Right forelimb (tissue), 1 donor: Measurements from ENCODE around the gene DCTN1.
A peak's percentile ranks its signal among the peaks of the same experiment; 100 is the strongest.
"Not testable (repeated sequence)": the region's sequence is repeated elsewhere in the genome, so short reads cannot be mapped to it uniquely, and the experiment has no call there.

Source experiments
- DNase-seq: peaks from one replicate; pipeline ENCODE4 v3.0.0-alpha.2; 2018

DCTN1 gene

DNA sequence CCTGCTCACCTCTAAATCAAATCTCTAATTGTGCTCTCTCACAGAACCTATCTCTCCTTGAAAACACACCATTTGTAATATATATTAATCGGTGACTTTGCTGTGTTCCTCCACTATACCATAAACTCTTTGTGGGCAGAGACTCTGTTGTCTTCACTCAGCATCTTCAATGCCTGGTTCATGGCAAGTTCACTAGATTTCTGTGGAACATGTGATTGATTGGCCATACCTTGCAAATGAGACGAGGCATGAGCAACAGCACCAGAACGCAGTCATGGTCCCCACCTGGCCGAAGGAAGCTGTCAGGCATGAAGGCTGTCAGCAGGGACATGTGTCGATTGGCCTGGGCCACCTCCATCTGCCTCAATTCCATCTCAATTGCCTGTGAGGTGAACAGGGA is 11.6 kb downstream of the DCTN1 start:
- DNase-seq: no peak

DNA sequence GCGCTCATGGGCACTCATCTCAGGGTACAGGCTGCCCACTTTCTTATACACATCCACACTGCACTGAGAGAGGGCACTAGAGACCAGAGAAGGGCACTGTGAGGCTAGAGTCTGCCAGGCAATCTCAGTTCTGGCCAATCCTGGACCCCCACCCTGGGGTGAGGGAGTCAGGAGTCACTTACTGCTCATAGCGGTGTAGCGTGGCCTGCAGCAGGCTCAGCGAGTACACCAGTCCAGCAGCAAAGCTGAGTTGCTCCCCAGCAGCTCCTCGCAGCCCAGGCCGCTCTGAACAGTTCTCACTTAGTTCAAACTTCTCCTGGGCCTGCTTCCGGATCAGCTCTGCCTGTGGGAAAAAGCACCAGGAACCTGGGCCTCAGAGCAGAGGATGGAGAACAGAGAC is 12.3 kb downstream of the DCTN1 start:
- no peak for DNase-seq

DNA sequence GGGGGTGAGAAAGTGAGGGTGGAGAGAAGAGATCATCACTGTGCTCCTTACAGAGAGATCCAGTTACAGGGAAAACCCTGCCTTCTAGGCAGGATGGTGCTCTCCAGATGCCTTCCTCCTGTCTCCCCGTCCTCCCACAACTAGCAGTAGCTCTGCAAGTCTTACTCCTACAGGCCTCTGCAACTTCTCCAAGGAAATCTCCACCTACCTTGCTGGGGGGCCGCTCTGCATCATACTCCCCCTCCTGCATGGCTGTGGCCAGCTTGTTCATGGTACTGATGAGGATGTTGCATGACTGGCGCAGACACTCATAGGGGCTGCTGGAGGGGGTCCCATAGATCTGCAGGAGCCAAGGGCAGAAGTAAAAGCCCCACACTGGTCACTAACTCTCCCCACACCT is 14.1 kb downstream of the DCTN1 start:
- no peak for DNase-seq

DNA sequence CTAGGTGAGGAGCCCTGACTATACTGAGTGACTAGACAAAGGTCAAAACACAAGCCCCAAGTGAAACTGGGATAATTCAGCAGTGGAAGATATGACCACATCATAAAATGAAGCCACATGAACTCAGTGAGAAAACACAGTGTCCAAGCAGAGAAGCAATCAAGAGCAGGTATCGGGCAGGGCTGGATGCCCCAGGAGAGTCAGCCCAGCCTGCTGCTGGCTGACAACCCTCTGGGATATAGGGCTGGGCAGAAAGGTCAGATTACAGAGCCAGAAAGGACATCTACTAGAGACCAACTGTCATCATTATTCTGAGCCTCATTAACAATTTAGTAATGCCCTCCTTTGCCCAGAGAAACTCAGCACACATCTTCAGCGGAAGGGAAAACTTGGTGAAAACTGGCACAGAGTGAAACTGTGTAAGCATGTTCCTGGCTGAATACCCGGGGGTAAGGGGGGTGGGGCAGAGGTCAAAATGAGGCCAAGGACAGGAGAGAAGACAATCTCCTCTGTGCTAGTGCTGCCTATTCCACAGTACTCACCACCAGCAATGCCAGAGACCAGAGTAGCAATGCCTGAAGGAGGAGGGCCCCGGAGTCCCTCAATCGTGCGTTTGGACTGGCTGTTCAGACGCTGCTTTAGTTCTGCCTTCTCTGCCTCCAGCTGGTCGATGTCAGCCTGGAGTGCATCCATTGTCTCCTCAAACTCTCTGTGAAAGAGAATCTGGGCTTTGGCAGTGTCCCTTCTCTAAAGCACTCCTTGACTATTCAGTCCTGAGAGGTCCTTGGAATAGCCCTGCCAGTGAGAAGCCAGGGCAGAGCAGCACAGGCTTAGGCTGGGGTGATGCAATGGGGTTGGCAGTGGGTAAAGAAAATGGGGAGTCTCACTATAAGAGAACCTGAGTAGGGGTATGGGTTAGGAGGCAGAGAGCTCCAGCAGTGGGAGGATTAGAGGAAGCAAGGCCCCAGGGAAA is 15.3 kb downstream of the DCTN1 start:
- DNase-seq: peak; percentile 11

DNA sequence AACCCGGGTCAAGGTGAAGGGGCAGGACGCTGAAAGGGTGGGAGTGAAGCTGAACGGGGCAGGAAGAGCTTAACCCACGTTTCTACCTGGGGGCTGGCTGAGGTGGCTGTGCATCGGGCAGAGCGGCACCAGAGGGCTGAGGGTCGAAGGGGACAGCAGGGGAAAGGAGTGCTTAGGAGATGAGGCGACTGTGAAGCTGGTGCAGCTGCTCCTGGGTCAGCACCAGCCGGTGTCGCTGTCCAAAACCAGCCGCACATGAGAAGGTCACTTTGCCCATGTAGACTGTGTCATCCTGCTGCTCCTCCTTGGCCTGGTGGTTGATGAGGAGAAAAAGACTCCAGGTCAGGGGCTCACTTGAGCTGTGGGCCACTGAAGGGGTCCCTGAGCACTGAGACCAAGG is 18.8 kb downstream of the DCTN1 start:
- no peak for DNase-seq

DNA sequence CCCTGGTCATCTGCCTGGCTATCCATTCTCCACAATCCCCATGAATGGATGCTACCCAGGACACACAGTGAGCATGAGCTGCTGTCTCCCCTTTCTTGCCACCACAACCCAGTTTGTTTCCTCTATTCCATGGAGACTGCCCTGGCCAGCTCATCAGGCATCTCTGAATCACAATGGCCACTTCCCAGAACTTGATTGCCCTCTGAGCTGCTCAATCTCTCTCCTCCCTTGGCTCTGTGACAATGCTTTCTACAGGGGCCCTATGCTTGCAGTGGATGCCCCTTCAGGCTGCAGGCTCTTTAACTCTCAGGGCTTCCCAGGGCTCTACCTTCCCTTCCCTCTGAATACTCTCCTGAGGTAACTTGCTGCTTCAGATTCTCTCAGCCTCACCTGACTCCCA is 22.5 kb downstream of the DCTN1 start:
- DNase-seq: peak; percentile 29

- no peak for DNase-seq
Measured at GRCh38 chr2:74349889-74350288, 30.2 kb downstream of the DCTN1 start.

- DNase-seq: no peak
Measured at GRCh38 chr2:74347742-74348141, 32.4 kb downstream of the DCTN1 start.

- no peak for DNase-seq
Measured at GRCh38 chr2:74347303-74347702, 32.8 kb downstream of the DCTN1 start.

DNA sequence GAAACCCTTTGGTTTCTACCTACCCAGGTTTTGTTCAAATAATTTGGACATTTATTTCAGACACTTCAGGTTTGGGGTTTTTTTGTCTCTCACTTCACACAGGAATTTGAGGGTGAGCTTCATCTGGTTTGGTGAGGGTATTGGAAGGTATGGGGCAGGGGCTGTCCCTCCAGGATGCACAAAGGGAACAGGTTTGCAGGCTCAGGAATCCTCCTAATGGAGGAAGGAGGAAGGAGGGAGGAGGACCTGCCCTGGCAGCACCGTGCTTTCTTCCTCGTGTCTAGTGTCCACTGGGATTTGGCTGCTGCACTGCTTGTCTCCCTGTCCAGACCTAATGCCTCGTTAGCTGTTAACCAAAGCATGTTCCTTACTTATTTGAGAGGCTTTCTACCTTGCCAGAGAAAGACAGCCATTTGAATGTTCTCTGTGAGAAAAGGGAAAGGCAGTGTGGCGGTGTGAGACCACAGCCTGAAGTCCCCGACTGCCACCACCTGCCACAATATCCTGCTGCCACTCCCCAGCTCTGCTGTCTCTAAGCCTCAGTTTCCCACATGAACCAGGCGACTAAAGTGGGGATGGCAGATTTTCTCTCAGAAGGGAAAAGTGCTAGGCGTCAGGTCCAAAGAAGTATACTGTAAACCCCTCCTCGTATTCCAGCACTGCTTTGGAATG is 34.7 kb downstream of the DCTN1 start:
- no peak for DNase-seq

- DNase-seq: no peak
Measured at GRCh38 chr2:74343316-74343715, 36.8 kb downstream of the DCTN1 start, which contains the start of gene SLC4A5. Gene SLC4A5 (minus strand): TSS chr2:74343416. CDS start chr2:74315023, 28,393 bp downstream.

GRCh38 chr2:74336227-74336626 is 43.9 kb downstream of the DCTN1 start:
- not testable (repeated sequence) for DNase-seq

GRCh38 chr2:74334931-74335333 is 45.2 kb downstream of the DCTN1 start:
- DNase-seq: peak; percentile 80

DNA sequence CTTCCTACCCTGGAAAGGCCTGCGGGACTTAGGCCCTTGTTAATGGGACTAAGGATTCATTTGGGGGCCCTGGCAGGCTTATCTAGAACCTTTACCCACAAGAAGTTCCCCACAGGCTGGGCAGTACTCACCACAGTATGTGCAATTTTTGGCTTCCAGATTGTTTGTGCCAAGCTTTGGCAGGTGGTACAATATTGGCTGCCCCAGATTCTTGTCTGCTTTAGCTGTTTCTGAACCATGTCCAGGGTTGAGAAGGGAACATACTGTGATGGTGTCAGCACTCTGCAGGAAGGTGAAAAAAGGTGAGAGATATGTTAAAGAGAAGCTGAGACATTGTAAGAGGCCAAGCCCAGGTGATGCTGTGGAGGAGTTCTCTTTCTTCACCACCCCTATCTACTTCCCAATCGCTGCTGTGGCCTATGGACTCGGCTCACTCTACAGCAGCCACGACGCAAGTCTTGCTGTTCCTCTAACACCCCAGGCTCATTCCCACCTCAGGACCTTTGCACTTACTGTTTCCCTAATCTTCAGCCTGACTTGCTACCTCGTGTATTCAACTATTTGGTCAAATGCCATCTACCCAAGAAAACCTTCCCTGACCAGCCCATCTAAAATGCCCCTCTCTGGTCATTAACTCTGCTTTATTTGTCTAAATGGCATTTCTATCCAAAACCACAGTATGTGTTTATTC is 46.1 kb downstream of the DCTN1 start:
- DNase-seq: no peak

DNA sequence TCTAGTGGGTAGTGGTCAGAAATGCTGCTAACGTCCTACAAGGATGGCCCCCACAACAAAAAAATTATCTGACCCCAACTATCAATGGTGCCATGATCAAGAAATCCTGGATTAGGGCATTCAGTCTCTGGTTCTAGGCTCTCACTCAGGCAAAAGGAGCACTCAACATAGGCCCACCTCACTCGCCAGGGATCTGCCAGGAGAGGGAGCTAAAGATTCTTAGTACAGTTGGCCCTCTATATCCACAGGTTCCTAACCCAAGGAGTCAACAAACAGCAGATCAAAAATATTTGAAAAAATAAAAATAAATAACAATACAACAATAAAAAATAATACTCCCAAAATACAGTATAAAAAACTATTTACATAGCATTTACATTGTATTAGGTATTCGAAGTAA is 46.9 kb downstream of the DCTN1 start:
- no peak for DNase-seq

- DNase-seq: no peak
Measured at GRCh38 chr2:74332550-74333174, 47.4 kb downstream of the DCTN1 start.

- DNase-seq: no peak
Measured at GRCh38 chr2:74328573-74328972, 51.5 kb downstream of the DCTN1 start.

DNA sequence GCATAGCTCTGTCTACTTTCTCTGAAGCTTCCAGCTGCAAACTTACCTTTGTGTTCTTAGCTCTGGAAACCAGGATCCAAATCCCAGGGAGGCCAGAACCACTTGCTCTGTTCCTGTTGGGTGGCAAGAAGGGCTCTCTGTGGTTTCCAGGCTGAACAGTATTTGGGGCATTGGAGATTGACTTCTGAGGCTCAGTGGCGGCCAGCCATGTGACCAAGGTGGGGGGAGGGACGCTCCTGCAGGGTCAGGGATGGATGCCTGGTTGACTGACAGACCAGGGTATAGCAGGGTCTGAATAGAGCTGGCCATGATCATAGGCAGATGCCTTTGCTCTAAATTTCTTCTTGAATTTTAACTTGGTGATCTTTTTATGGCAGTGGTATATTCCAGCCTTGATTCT is 52.0 kb downstream of the DCTN1 start:
- DNase-seq: no peak

- no peak for DNase-seq
Measured at GRCh38 chr2:74327627-74328026, 52.5 kb downstream of the DCTN1 start.

DNA sequence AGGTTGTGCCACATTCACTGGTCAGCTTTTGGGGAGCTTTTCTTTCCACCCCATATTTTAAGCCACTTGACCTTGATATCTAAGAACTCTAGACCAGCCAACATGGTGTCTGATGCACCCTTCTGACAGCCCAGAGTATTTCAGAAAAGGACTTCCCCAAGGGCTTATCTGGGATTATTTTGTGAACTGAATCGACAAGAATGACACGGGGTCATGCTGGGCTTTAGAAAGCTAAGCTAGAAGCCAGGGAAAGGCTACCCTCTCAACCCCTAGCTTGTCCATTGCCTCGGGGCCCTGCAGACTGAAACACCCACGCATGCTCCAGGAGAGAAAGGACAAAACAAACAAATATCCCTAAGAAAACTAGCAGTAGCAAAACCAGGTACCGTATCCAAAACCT is 52.9 kb downstream of the DCTN1 start:
- no peak for DNase-seq

GRCh38 chr2:74325815-74326214 is 54.3 kb downstream of the DCTN1 start:
- DNase-seq: no peak

GRCh38 chr2:74321737-74322136 is 58.4 kb downstream of the DCTN1 start:
- no peak for DNase-seq

GRCh38 chr2:74317701-74318100 is 62.4 kb downstream of the DCTN1 start:
- DNase-seq: no peak
